Testis (tissue), 3 donors: Measurements from ENCODE around the gene RNPC3. TPM values are rescaled to one million over a fixed set of nuclear protein-coding genes. Genes with fewer than 3 reads are reported as not detected.
"Not testable (repeated sequence)": the region's sequence is repeated elsewhere in the genome, so short reads cannot be mapped to it uniquely, and the experiment has no call there.

Experiments
- DNase-seq: peaks from one replicate; pipeline ENCODE4 v3.0.0-alpha.2; 2019
- H3K27ac ChIP-seq, 2 donors: fragments of 200-600 bp; sonication (generic); one replicate each; pipeline ENCODE4 v1.5.1; 2019
- H3K27me3 ChIP-seq: fragments of 200-600 bp; sonication (generic); one replicate; pipeline ENCODE4 v1.5.1; 2019
- H3K36me3 ChIP-seq: fragments of 200-600 bp; sonication (generic); one replicate; pipeline ENCODE4 v1.5.1; 2017; ENCODE audit warnings: low read depth; ENCODE audit errors: missing control alignments
- H3K4me1 ChIP-seq: fragments of 200-600 bp; sonication (generic); one replicate; pipeline ENCODE4 v1.5.1; 2019
- H3K4me3 ChIP-seq, 2 donors: fragments of 200-600 bp; sonication (generic); one replicate each; pipeline ENCODE4 v1.5.1; 2017 to 2019
- H3K9me3 ChIP-seq: fragments of 200-600 bp; sonication (generic); one replicate; pipeline ENCODE4 v1.5.1; 2017
- CTCF ChIP-seq, 3 experiments: fragments of 450-650 bp in 2 of 3; fragments of 200-600 bp in 1 of 3; sonication (generic) in 1 of 3; IDR thresholded peaks; one replicate each; pipeline ENCODE4 v1.5.1; 2016 to 2019; ENCODE audit warnings: antibody characterized with exemption in 3 of 3, mild to moderate bottlenecking in 2 of 3, moderate library complexity in 1 of 3
- POLR2A ChIP-seq: fragments of 450-650 bp; IDR thresholded peaks from one replicate; pipeline ENCODE4 v1.6.1; 2017; ENCODE audit warnings: antibody characterized with exemption, mild to moderate bottlenecking, moderate library complexity
- WGBS, 2 donors: methylation state at CpG; one replicate each; pipeline ENCODE4 v1.1.5; 2018; 5-methylcytosine and 5-hydroxymethylcytosine counted together
- intact Hi-C: fragments of 100-400 bp; cut with DNase I; formaldehyde crosslinking; loops from one replicate; pipeline ENCODE4 v1.15.1; 2023; ENCODE audit warnings: low total_unique reads
- polyA plus RNA-seq: library from polyadenylated mRNA; stranded (reverse); fragments of 350-450 nt; fragmentation: Illumina TruSeq; extraction: RNeasy Lipid Tissue Mini Kit (QIAGEN cat#74804); gene quantifications from one replicate; pipeline ENCODE4 v1.2.3, GENCODE V29; 2014; ENCODE audit warnings: low read depth, low replicate concordance; ENCODE audit not compliant: insufficient read depth
- total RNA-seq, 2 donors: library from RNA; depleted of rRNA; stranded (reverse); fragments of >200 nt; gene quantifications; one replicate each; pipeline ENCODE4 v1.2.3, GENCODE V29; 2016

The RNPC3 gene
- total and polyA plus RNA-seq, 3 donors from 2014 or later: 18.7 to 62.0 (median 48.6) TPM

GRCh38 chr1:103563056-103563455 lies 37.6 kb downstream of the RNPC3 start:
- Histone ChIP-seq H3K27me3 (no peaks in the 10 kb centered on the region), H3K36me3 (no peaks in the 10 kb centered on the region), H3K4me3 (no peak overlapping the region), H3K9me3 (no peaks in the 10 kb centered on the region), H3K27ac (peak overlapping the region in 1 of 2 donors; percentile 20), H3K4me1 (peaks cover 5% of the 10 kb centered on the region)
- TF ChIP-seq CTCF (IDR thresholded peaks at IDR 0.05): no peak
- no peak for TF ChIP-seq POLR2A
- intact Hi-C loops: no loop called here
- no peak for DNase-seq
- 68 to 74% methylated on average over 4 of the region's 4 CpGs for WGBS, 2 donors

- H3K9me3 ChIP-seq: no peaks in the 10 kb centered on the region
- WGBS, 2 donors: 93 to 94% methylated on average over 4 to 7 of the region's 7 CpGs
- TF ChIP-seq POLR2A (no peak), CTCF (IDR thresholded peaks at IDR 0.05) (no peak)
- H3K27me3 ChIP-seq: no peaks in the 10 kb centered on the region
- intact Hi-C loops: no loop called here
- H3K36me3 ChIP-seq: no peaks in the 10 kb centered on the region
- H3K27ac ChIP-seq: no peak overlapping the region
- H3K4me3 ChIP-seq: no peak overlapping the region
- no peak for DNase-seq
- H3K4me1 ChIP-seq: no peaks in the 10 kb centered on the region
Observed at GRCh38 chr1:103569493-103569892, 44.0 kb downstream of the RNPC3 start.

GRCh38 chr1:103571289-103571688 lies 45.8 kb downstream of the RNPC3 start, which contains the start of gene AMY2B:
Gene AMY2B (plus strand): TSS chr1:103571589. CDS start chr1:103571603, 14 bp downstream.
- H3K36me3 ChIP-seq, H3K27me3 ChIP-seq, DNase-seq, H3K4me1 ChIP-seq, H3K27ac ChIP-seq, intact Hi-C loops, H3K9me3 ChIP-seq, H3K4me3 ChIP-seq: not testable (repeated sequence)
- WGBS, 2 donors: 88 to 98% methylated on average over 2 of the region's 2 CpGs

- DNase-seq: no peak
- no peak for TF ChIP-seq POLR2A
- TF ChIP-seq CTCF (IDR thresholded peaks at IDR 0.05): no peak
- intact Hi-C loops: no loop called here
- Histone ChIP-seq H3K27me3 (no peaks in the 10 kb centered on the region), H3K27ac (no peak overlapping the region), H3K9me3 (no peaks in the 10 kb centered on the region), H3K4me1 (no peaks in the 10 kb centered on the region), H3K4me3 (no peak overlapping the region), H3K36me3 (no peaks in the 10 kb centered on the region)
Observed at GRCh38 chr1:103576065-103576464, 50.6 kb downstream of the RNPC3 start.

GRCh38 chr1:103576784-103577183 lies 51.3 kb downstream of the RNPC3 start:
- DNase-seq, H3K27ac ChIP-seq: not testable (repeated sequence)
- WGBS, 2 donors: 95% methylated on average over 4 to 5 of the region's 5 CpGs

GRCh38 chr1:103582464-103582863 lies 57.0 kb downstream of the RNPC3 start:
- Histone ChIP-seq H3K4me1 (no peaks in the 10 kb centered on the region), H3K4me3 (no peak overlapping the region), H3K27me3 (no peaks in the 10 kb centered on the region), H3K36me3 (no peaks in the 10 kb centered on the region), H3K27ac (no peak overlapping the region), H3K9me3 (no peaks in the 10 kb centered on the region)
- WGBS, 2 donors: 77 to 88% methylated on average over 1 of the region's 1 CpG
- no peak for TF ChIP-seq CTCF (IDR thresholded peaks at IDR 0.05)
- TF ChIP-seq POLR2A: no peak
- intact Hi-C loops: no loop called here
- DNase-seq: no peak

More at GRCh38 chr1:103576784-103577183, 51.3 kb downstream of the RNPC3 start:
- H3K4me3 ChIP-seq, intact Hi-C loops, H3K9me3 ChIP-seq, H3K27me3 ChIP-seq, H3K36me3 ChIP-seq, H3K4me1 ChIP-seq: not testable (repeated sequence)
